Measurements from ENCODE around the gene TSNAXIP1. TPM values are rescaled to one million over a fixed set of nuclear protein-coding genes. Genes with fewer than 3 reads are reported as not detected.

Gene TSNAXIP1
- total RNA-seq: 0.41 TPM
- long read RNA-seq: 0 reads

- peak; percentile 98 for ATAC-seq
- peak; percentile 97 for DNase-seq (ENCODE audit: missing footprints)
- intact Hi-C loops (cut with DNase I): loop anchor here (2.0 to 5.0 kb wide), 4 partner anchors 40 to 284 kb away; partner anchors contain the start of genes CENPT, GFOD2 and NUTF2
Measured at GRCh38 chr16:67806428-67807147, at the start of gene TSNAXIP1, which contains the start of gene RANBP10. Gene TSNAXIP1, plus strand, starts transcription at chr16:67806889. Its CDS starts 261 bp downstream, at chr16:67807150. Gene RANBP10, minus strand, starts transcription at chr16:67806560. Its CDS starts 24 bp downstream, at chr16:67806536.

- intact Hi-C loops (cut with DNase I): no loop called here
- DNase-seq (ENCODE audit: missing footprints) (no peak), ATAC-seq (no peak)
Measured at GRCh38 chr16:67758006-67758405, 48.7 kb upstream of the TSNAXIP1 start.

GRCh38 chr16:67758966-67759365, 47.7 kb upstream of the TSNAXIP1 start:
- DNase-seq (ENCODE audit: missing footprints) (no peak), ATAC-seq (no peak)
- intact Hi-C loops (cut with DNase I): no loop called here

- intact Hi-C loops (cut with DNase I): no loop called here
- ATAC-seq (no peak), DNase-seq (ENCODE audit: missing footprints) (no peak)
Measured at GRCh38 chr16:67760206-67760955, 46.3 kb upstream of the TSNAXIP1 start.

- intact Hi-C loops (cut with DNase I): no loop called here
- DNase-seq (ENCODE audit: missing footprints) (no peak), ATAC-seq (no peak)
Measured at GRCh38 chr16:67760956-67761230, 45.8 kb upstream of the TSNAXIP1 start.

GRCh38 chr16:67761924-67762323, 44.8 kb upstream of the TSNAXIP1 start:
- DNase-seq (ENCODE audit: missing footprints) (no peak), ATAC-seq (no peak)
- intact Hi-C loops (cut with DNase I): no loop called here

- intact Hi-C loops (cut with DNase I): no loop called here
- ATAC-seq: no peak
- DNase-seq (ENCODE audit: missing footprints): no peak
Measured at GRCh38 chr16:67762385-67762784, 44.3 kb upstream of the TSNAXIP1 start.

- DNase-seq (ENCODE audit: missing footprints) (no peak), ATAC-seq (no peak)
- intact Hi-C loops (cut with DNase I): no loop called here
Measured at GRCh38 chr16:67763066-67763465, 43.6 kb upstream of the TSNAXIP1 start.

- ATAC-seq (no peak), DNase-seq (ENCODE audit: missing footprints) (no peak)
- intact Hi-C loops (cut with DNase I): no loop called here
Measured at GRCh38 chr16:67764158-67764667, 42.5 kb upstream of the TSNAXIP1 start.

- intact Hi-C loops (cut with DNase I): no loop called here
- no peak for ATAC-seq
- no peak for DNase-seq (ENCODE audit: missing footprints)
Measured at GRCh38 chr16:67766291-67766690, 40.4 kb upstream of the TSNAXIP1 start.

- no peak for DNase-seq (ENCODE audit: missing footprints)
- intact Hi-C loops (cut with DNase I): no loop called here
- no peak for ATAC-seq
Measured at GRCh38 chr16:67767953-67768352, 38.7 kb upstream of the TSNAXIP1 start.

GRCh38 chr16:67770346-67770991, 36.2 kb upstream of the TSNAXIP1 start:
- intact Hi-C loops (cut with DNase I): no loop called here
- no peak for DNase-seq (ENCODE audit: missing footprints)
- no peak for ATAC-seq

GRCh38 chr16:67773099-67773498, 33.6 kb upstream of the TSNAXIP1 start:
- no peak for DNase-seq (ENCODE audit: missing footprints)
- ATAC-seq: peak; percentile 61
- intact Hi-C loops (cut with DNase I): no loop called here

GRCh38 chr16:67773569-67774456, 32.9 kb upstream of the TSNAXIP1 start:
- DNase-seq (ENCODE audit: missing footprints): no peak
- intact Hi-C loops (cut with DNase I): no loop called here
- ATAC-seq: peak; percentile 59

- ATAC-seq: peak; percentile 21
Measured at GRCh38 chr16:67774457-67774853, 32.2 kb upstream of the TSNAXIP1 start.

GRCh38 chr16:67775273-67775672, 31.4 kb upstream of the TSNAXIP1 start:
- DNase-seq (ENCODE audit: missing footprints) (no peak), ATAC-seq (no peak)
- intact Hi-C loops (cut with DNase I): no loop called here

More at GRCh38 chr16:67774457-67774853, 32.2 kb upstream of the TSNAXIP1 start:
- intact Hi-C loops (cut with DNase I): no loop called here
- no peak for DNase-seq (ENCODE audit: missing footprints)

GRCh38 chr16:67779256-67780014, 27.3 kb upstream of the TSNAXIP1 start:
- intact Hi-C loops (cut with DNase I): no loop called here
- DNase-seq (ENCODE audit: missing footprints) (no peak), ATAC-seq (no peak)

Data from Right ventricle myocardium inferior (tissue), 1 donor.